GM10266 (cell line): Measurements from ENCODE around the gene OR4K1.

Source experiments
- DNase-seq: peaks from one replicate; pipeline ENCODE4 v3.0.0; 2012; ENCODE audit errors: extremely low spot score
- CTCF ChIP-seq: IDR thresholded peaks from 2 replicates; pipeline ENCODE4 v1.5.1; 2012; ENCODE audit warnings: mild to moderate bottlenecking, low read depth; ENCODE audit not compliant: control insufficient read depth, insufficient read depth; ENCODE audit errors: missing control alignments

OR4K1 gene

DNA sequence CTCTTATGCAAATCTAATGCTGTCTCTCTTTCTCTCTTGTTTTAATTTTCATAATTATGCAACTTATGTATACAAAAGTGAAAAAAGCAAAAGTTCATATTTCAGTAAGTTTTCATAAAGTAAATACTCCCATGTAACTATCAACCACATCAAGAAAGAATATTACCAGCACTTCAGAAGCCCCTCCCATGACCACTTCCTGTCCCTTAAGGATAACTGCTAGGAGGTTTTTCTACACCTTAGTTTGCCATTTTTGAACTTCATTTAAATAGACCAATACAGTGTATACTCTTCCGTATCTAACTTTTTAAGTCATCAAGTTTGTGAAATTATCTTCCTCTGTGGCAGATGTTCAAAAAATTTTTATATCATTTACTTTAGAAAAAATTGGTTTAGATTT is 44.1 kb downstream of the OR4K1 start:
- TF ChIP-seq CTCF, result no peak
- DNase-seq, result no peak

- TF ChIP-seq CTCF, result no peak
- no peak for DNase-seq
Measured at GRCh38 chr14:19975291-19975690, 44.6 kb downstream of the OR4K1 start, which contains the start of gene OR4K15. TSS of gene OR4K15 (plus strand) at chr14:19975591. CDS start at chr14:19975591, 0 bp downstream.
